ENCODE measurements around the gene MAP3K14.

DNA sequence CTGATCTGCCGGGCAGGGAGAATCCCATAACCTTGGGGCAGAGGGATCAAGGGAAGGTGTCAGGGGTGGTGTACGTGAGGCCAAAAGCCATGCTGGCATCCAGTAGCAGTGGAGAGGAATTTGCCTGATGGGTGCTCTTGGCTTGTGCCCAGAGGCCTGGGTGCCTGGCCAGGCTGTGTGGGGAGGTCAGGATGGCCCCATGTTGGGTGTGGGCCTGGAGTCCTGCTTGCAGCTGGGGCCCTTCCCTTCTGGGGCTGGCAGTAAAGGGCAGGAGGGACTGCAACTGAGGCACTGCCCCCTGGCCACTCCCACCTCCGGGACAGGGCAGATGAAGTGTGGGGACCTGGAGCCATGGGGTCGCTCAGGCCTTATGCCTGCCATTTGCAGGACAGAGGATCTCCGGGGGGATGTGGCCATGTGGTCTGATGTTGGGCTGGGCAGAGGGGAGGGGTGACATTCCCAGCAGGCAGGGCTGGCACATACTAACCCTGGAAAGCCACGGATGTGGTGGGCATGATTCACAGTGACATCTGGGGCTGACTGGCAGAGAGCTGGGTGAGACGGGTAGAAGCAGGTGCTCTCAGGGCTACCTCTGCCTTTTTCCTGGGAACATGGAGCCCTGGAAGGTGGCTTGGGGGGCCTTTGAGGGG lies 91.6 kb downstream of the MAP3K14 start:
- TF ChIP-seq CTCF (IDR thresholded peaks at IDR 0.05) = no peak
- no peak for TF ChIP-seq POLR2A (IDR thresholded peaks at IDR 0.05)
